Stimulated activated CD4-positive, alpha-beta T cell treated with anti-CD3 and anti-CD28 coated beads, Interleukin-2, amount 100 ng/mL, for 24 hours (primary cell): ENCODE data around the gene EIF4G3.
"Not testable (repeated sequence)": the region's sequence is repeated elsewhere in the genome, so short reads cannot be mapped to it uniquely, and the experiment has no call there.

Experiments
- DNase-seq, 2 donors: peaks; one replicate each; pipeline ENCODE4 v3.0.0-alpha.2; 2020

Gene EIF4G3

DNA sequence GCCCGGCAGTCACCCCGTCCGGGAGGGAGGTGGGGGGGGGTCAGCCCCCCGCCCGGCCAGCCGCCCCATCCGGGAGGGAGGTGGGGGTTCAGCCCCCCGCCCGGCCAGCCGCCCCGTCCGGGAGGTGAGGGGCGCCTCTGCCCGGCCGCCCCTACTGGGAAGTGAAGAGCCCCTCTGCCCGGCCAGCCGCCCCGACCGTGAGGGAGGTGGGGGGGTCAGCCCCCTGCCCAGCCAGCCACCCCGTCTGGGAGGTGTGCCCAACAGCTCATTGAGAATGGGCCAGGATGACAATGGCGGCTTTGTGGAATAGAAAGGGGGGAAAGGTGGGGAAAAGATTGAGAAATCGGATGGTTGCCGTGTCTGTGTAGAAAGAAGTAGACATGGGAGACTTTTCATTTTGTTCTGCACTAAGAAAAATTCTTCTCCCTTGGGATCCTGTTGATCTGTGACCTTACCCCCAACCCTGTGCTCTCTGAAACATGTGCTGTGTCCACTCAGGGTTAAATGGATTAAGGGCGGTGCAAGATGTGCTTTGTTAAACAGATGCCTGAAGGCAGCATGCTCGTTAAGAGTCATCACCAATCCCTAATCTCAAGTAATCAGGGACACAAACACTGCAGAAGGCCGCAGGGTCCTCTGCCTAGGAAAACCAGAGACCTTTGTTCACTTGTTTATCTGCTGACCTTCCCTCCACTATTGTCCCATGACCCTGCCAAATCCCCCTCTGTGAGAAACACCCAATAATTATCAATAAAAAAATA is 152.4 kb downstream of the EIF4G3 start:
- DNase-seq, result not testable (repeated sequence)

DNA sequence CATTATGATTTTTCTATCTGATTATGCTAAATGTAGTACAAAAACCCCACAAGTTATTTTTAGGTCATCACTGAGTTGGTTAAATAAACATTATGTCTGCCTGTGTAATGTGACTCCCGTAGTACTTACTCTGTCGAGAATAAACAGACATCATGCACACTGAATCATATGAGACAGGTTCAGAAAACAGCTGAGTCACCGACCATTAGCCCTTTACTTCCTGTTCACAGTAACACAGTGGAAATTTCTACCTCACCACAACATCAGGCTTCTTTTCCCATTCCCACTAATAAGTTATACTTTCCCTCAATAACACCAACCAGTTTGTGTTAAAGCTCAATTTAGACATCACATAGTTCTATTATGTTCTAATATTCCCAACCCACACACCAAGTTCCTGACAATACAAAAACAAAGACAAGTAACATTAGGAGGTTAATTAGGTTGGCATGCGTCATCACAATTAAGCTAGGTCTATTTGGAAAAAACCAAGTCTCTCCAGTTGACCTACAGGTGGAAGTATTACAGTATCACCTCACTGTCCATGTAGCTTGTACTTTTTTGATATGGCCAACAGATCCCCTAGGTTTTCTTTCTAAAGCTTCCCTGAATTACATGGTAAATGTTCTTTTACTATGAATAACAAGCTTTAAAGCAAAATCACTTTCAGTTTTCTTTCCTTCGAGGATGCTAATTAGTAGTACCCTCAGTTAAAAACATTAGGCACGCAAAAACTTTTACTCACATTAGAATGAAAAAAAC is 154.2 kb downstream of the EIF4G3 start:
- peak in 1 of 2 donors; percentile 35 for DNase-seq

DNA sequence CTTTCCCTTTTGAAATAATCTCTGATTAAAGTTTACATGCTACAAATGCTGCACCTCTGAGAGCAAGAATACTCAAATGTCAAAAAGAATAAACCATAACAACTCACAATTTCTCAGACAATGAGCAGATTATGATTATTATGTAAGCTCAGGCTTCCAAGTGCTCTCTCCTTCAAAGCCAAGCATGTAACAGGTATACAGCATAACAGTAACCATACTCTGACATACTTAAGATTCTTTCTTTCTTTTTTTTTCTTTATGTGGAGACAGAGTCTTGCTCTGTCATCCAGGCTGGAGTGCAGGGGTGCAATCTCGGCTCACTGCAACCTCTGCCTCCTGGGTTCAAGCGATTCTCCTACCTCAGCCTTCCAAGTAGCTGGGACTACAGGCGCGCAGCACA is 155.4 kb downstream of the EIF4G3 start:
- no peak for DNase-seq

DNA sequence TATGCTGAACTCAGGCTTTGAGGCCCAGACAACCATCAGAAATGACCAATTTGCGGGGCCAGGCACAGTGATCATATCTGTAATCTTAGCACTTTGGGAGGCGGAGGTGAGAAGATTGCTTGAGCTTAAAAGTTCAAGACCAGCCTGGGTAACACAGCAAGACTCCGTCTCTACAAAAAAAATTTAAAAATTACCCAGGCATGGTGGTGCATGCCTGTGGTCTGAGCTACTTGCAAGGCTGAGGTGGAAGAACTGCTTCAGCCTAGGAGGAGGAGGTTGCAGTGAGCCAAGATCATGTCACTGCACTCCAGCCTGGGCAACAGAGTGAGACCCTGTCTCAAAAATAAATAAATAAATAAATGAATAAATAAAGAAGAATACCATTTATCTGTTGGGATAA is 156.5 kb downstream of the EIF4G3 start:
- no peak for DNase-seq

DNA sequence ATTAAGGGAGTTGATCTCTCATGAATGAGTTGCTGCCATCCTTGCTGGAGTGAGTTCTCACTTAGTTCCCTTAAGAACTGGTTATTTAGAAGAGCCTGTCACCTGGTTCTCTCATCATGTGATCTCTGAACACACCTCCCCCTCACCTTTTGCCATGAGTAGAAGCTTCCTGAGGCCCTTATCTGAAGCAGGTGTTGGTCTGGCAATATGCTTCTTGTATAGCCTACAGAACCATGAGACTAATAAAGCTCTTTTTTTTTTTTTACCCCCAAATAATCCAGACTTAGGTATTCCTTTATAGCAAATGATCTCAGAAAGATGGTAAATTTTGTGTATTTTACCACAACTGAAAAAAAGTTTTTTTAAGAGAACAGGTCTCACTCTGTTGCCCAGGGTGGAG is 158.0 kb downstream of the EIF4G3 start:
- no peak for DNase-seq

DNA sequence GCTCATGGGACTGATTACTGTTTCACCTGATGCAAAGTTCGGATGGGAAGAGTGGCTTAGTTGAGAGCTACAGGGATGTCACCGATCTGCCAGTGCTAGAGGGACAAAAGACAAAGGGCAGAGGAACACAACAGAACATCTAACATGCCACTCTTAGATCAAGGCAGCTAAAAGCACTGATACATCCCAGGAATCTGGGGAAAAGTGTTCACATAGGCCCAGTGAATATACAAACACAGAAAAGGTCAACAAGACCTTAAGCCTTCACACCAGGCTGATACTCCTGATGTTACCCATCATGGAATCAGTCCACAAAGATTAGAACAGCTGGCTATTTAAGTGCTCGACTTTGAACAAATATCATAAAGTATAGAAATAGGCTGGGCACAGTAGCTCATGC is 163.2 kb downstream of the EIF4G3 start:
- DNase-seq, result no peak

DNA sequence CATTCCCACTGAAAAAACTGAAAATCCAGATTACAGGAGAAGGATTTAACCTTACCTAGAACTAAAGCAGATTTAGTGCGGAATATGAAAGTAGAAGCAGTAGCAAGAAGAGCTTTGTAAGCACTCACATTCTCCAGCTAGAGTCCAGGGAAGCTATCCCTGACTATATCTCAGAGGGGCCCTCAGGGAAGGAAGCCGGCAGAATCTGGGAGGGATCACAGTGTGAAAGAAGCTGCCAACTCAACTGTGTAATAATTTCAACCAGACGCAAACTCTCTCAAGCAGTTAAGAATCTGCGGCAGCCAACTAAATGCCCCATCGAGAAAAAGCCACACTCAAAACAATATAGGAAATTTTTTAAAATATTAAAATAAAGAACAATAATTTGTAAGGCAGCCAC is 163.8 kb downstream of the EIF4G3 start:
- no peak for DNase-seq

DNA sequence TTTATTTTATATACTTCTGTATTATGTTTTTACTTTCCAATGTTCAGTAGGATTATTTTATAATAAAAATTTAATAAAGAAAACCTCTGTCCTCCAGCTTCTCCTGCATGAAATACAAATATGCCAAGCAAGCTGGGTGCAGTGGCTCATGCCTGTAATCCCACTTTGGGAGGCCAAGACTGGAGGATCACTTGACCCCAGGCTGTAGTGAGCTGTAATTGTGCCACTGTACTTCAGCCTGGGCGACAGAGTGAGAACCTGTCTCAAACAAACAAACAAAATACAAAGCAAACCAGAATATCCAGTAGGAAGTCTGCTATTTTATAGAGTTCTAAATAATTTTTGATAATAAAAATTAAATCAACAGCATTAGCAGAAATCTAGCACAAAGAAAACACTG is 168.8 kb downstream of the EIF4G3 start:
- DNase-seq, result no peak

DNA sequence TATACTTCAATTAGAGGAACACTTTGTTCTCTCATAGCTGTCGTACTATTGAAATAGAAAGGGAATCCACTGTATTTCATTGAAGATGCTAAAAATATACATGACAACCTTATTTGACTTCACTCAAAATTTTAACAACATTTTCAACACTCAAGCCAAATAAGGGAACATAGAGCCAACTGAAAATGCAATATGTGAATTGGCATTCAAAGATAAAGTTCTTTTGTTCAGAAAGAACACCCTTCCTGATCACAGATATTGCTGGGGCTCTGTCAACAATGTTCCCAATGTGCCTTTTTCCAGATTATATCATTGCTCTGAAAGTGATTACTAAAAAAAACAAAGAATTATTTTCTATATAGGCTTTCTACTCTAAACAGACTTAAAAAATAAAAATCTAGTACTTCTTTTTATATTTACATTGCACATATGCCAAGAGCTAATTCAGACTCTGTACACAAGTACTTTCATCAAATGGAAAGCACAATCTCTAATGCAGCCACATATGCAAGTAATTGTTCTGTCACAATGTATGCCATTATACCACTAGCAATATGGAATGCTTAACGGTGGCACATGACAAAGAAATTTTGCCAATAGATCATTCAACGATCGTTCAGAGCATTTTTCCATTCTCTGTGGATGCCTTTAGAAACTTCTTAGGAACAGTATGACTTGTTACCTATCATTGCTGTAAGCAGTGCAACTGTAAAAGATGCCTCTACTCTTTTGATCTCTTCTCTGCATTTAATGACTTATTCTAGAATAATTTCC is 171.0 kb downstream of the EIF4G3 start:
- DNase-seq, result no peak

DNA sequence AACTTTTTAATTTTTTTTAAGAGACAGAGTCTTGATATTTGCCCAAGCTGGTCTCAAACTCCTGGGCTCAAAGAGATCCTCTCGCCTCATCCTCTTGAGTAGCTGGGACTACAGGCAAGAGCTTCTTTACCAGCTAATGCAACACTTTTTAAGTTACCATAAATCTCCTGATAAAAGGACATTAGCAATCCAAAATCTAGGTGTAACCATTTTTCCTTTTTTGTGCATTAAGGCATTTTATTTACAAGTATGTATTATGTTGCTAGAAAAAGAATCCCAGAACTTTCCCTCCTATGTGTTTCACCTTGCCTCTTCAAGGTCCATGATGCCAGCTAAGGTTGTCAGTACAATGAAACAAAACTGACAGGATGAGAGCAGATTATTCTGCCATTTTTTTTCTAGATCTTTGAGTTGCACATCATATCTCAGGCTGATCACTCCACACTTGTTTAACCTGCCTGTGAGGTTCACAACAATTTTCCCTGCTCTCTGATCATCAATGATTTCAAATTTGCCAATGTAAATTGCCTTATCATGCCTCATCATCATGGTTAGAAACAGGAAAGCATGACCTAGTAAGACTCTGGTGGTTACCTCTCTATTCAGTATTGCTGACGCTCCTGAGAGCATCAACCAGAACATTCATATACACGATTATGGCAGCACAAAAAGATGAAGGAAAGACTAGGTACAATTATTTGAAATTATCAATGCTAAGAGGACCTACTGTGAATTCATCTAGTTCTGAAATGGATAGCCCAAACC is 173.2 kb downstream of the EIF4G3 start:
- no peak for DNase-seq

DNA sequence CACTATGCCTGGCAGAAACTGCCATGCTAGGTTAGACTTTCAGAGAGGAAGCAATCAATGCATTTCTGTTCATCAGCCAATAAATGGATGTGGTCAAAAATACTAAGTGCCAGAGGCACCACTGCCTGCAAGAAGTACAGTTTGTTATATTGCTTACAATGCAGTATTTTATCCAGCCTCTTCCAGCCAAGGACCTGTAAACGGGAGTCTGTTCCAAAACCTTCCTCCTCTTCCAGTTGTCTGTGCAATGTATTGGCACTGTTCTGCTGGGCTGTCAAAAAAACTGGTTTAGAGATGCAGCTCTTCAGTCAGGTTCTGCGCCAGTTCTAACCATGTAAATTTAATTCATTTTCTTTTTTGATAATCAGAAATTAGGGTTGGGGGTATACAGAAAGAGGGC is 175.7 kb downstream of the EIF4G3 start:
- no peak for DNase-seq

DNA sequence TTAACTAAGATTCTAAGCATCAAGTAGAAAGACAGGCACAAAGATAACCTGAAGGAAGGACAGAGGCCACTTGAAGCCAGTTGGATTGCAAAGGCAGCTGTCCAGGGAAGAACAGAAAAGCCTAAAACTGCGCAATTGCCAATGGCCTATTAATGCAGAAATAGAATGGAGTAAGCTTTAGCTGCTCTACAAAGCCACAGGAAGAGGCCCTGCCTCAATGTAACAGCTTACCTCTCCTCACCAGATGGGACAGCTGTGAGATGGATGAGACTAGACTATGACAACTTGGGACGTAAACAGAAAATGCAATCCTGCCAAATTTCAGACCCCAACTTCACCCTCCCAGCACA is 176.5 kb downstream of the EIF4G3 start:
- DNase-seq, result no peak

DNA sequence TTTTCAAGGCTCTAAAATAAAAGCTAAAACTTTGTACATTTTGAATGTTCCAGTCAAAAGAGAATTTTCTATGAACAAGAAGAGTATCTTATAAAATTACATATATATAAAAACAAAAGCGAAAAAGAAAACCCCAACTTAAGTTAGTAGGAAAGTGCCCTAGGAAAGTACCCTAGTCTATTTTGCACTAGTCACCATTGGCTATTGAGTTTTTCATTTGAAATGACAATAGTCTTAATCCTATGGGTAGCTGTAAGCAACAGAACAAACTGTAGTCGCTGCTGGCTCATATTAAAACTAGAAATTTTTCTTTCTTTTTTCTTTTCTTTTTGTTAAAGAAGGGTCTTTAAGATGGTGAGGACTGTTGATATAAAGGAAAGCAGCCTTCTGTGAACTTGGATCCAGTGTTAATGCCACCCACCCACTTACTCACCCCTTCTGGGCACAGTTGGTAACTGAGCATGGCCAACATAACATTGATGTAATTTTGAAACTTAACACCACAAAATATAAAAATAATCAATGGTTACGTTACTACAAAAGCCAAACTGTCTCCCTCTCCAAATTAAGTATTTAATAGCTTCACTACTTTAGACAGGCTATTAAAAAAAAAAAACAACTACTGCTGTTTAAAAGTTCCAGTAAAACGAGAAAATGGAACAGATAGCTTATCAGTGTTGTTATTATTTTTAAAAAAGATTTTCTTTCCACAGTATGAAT is 177.0 kb downstream of the EIF4G3 start:
- no peak for DNase-seq

DNA sequence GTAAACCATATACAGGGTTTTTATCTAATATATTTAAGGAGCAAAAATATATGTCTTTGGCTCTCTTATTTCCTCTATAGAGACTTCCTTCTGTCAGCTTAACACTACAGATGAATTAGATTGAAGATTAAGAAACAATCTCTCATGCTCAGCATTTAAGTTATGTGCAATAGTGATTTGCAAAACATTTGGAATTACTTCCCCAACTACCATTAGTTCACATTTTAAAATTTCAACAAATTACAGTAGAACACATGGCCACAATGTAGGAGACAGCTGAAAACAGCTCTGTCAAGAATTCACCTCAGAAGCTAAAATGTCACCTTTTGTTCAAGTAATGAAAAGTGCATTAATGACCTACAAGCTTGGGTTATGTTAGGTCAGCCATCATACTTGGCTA is 177.9 kb downstream of the EIF4G3 start:
- no peak for DNase-seq

DNA sequence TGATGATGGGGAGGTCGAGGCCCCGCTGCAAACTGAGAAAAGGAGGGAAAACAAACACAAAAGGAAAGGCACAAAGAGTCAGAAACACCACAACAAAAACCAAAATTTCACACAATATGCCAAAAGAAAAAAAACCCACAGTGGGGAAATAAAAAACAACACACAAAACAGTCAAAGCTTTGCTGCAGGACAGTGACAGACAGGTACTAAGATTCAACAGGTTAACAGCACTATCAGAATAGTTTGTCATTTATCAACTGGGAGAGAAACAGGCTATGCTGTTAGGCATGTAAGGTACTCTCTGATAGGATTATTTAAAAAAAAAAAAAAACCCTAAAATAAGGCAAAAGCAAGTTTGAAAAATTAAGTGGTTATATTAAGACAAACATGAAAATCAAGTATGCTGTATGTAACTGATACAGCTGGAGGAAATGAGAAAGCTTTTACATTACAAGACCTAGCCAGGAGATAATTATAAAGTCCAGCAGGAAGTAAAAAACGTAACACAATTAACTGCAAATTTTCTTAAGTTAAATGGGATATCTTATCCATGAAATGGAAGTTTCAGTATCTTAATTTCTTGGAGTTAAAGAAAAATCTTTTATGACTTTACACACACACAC is 179.0 kb downstream of the EIF4G3 start:
- DNase-seq, result no peak

DNA sequence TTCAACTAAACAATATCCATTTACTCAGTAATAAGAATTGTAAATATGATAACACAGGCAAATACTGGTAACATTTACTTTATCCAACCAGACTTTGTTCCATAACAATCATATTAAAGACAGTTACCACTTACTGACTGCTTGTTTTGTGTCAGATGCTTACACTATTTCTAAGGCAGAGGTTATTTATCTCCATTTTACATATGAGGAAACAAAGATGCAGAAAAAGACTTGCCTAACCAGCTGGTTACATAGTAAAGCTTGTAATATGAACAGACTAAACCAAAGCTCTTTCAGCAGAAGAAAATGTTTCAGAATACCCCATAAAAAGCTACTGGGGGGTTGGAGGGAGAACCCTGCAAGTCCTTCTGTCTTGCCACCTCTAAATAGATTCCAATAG is 180.1 kb downstream of the EIF4G3 start:
- DNase-seq, result no peak

DNA sequence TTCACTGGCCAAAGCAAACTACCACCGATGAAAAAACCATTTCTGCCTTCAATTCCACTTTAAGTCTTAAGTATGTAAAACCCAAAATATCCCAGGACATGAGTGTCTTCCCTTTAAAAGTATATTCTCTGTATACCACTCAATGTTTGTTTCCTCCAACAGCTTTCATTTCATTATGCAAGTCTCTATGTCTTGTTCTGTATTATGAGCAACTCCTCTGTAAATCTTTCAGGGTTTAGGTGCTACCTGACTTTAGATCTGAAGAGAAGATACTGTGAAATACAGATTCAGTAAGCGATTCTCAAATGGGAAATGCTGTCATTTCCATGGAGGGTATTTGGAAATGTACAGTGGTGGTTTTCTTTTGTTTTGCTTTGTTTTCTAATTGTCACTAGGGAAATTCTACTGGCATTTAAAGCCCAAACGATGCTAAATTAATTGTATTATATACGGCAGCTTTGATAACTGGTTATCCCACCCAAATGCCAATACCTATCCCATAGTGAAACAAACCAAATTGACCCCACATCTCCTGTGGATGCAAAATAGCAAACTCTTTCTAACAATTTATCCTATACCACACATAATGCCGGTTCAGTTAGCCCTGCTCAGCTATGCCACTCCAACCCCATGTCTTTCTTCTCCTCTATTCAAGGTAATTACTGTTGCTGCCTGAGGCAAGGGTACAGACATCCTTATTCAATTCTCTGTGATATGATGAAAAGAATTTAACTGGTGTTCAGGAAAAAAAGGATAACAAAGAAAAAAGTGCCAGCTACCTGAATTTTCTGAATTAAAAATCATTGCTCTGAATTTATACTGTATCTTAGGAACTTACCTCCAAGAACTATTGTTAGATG is 182.8 kb downstream of the EIF4G3 start:
- DNase-seq, result no peak

DNA sequence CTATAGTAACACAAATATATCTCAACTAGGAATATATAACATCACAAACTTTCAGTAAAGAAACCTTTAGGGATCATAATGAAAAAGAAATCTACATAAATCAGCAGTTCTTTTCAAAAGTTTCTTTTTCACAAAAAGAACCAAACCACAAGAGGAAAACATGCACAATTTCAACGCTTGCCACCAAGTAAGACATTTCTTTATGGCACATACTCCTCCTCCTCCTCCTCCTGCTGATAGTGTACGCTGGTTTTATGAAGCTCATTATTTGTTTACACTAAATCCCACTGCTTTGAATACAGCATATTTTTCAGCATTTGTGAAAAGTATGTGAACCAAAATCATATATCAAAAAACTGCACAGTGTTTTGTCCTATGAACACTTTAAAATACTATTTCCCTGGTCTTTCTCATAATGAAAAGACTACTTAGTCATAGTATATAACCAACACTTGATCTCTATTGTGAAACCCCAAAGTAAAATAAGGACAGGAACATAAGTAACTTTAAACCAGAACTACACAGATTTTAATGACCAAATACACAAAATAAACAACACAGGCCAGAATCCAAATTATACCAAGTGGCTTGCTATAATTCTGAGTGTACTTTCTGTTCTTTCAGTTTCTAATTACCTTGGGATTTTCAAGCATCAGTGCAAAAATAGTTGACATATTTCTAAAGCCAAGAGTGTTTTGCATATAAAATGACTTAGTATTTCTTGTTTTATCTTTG is 184.2 kb downstream of the EIF4G3 start:
- DNase-seq, result no peak

DNA sequence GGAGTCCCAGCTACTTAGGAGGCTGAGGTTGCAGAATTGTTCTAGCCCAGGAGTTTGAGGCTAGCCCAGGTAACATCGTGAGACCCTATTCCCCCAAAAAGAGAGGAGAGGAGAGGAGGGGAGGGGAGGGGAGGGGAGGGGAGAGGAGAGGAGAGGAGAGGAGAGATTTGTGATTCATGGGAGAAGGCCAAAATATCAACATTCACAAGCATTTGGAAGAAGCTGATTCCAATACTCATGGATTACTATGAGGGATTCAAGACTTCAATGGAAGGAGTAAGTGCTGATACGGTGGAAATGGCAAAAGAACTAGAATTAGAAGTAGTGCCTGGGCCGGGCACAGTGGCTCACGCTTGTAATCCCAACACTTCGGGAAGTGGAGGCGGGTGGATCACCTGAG is 187.8 kb downstream of the EIF4G3 start:
- DNase-seq, result no peak
